ENCODE data around the gene DNM1.

Gene DNM1

DNA sequence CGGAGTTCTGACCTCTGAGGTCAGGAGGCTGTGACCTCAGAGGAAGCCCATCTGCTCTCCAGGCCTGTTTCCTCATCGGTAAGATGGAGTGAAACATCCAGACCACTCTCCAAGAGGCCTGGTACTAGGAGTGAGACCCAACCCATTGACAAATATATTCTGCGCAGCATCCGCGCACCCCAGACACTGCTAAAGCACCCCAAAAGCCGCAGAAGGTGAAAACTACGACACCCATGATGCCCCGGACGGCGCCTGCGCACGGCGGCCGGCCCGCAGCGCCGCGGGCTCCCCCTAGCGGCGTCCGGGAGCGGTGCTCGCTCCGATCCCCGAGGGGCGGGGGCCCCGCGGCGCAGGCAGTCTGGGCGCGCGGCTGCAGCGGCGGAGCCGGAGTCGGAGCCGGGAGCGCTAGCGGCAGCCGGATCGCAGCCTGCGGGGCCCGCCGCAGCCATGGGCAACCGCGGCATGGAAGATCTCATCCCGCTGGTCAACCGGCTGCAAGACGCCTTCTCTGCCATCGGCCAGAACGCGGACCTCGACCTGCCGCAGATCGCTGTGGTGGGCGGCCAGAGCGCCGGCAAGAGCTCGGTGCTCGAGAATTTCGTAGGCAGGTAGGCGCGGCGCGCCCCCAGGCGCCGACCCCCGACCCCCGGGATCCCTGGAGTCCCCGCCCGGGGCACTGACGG, at the start of gene DNM1:
DNM1 (plus strand) TSS at position 356 of the 683 bp plus-strand sequence; CDS start at position 448, 92 bp downstream.
- peaks cover 14% of the 10 kb centered on the region for H3K27me3 ChIP-seq (ENCODE audit: low read depth, low read length)
- peak within 1 kb of the TSS; percentile 55 to 73 for H3K4me3 ChIP-seq (ENCODE audit: low read depth in 1 of 2, low read length in 2 of 2)
- peaks cover 0 to 12% of the 10 kb centered on the region in 2 donors for H3K4me1 ChIP-seq (ENCODE audit: control insufficient read depth in 1 of 2, insufficient read depth in 2 of 2, low read length in 2 of 2)
- H3K36me3 ChIP-seq (ENCODE audit: control insufficient read depth in 1 of 2, insufficient read depth in 2 of 2, low read length in 2 of 2) = no peaks in the 10 kb centered on the region
- H3K9me3 ChIP-seq (ENCODE audit: control insufficient read depth in 1 of 2, low read length in 2 of 2) = no peaks in the 10 kb centered on the region
- H3K27ac ChIP-seq (ENCODE audit: low read length) = no peak within 1 kb of the TSS

DNA sequence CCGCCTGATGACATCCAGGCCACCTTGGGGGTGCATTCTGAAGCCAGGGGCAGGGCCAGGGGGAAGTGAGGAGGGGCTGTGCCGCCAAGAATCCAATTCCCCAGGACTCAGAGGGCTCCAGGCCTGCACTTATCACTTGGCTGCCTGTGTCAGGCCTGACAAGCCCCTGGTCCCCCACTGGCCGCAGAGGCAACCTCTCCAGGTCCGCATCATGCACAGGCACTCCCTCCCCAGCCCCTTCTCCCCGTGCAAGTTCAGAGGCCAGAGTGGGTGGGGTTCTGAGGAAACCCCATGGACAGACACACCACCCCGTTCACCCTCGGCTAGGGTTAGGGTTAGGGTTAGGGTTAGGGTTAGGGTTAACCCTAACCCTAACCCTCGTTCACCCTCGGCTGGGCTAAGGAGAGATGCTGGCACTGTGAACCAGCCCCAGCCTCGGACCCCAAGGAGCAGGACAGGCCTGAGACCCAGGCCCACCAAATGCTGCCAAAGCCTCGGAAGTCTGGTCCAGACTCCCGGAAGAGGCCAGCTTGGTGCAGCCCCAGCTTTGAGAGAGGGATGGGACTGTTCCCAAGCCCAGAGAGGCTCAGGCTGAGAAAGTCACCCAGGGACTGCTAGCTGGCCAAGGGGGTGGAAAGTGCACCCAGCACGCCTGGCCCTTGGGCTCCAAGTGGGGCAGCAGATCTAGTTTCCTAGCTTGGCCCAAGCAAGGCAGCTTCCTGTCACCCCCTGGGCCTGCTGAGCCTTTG, 49.1 kb upstream of the DNM1 start:
- Histone ChIP-seq H3K9me3 (ENCODE audit: control insufficient read depth in 1 of 2, low read length in 2 of 2) (no peaks in the 10 kb centered on the region), H3K4me3 (ENCODE audit: low read depth in 1 of 2, low read length in 2 of 2) (no peak overlapping the region), H3K27me3 (ENCODE audit: low read depth, low read length) (no peaks in the 10 kb centered on the region), H3K4me1 (ENCODE audit: control insufficient read depth in 1 of 2, insufficient read depth in 2 of 2, low read length in 2 of 2) (no peaks in the 10 kb centered on the region), H3K36me3 (ENCODE audit: control insufficient read depth in 1 of 2, insufficient read depth in 2 of 2, low read length in 2 of 2) (no peaks in the 10 kb centered on the region), H3K27ac (ENCODE audit: low read length) (no peak overlapping the region)

DNA sequence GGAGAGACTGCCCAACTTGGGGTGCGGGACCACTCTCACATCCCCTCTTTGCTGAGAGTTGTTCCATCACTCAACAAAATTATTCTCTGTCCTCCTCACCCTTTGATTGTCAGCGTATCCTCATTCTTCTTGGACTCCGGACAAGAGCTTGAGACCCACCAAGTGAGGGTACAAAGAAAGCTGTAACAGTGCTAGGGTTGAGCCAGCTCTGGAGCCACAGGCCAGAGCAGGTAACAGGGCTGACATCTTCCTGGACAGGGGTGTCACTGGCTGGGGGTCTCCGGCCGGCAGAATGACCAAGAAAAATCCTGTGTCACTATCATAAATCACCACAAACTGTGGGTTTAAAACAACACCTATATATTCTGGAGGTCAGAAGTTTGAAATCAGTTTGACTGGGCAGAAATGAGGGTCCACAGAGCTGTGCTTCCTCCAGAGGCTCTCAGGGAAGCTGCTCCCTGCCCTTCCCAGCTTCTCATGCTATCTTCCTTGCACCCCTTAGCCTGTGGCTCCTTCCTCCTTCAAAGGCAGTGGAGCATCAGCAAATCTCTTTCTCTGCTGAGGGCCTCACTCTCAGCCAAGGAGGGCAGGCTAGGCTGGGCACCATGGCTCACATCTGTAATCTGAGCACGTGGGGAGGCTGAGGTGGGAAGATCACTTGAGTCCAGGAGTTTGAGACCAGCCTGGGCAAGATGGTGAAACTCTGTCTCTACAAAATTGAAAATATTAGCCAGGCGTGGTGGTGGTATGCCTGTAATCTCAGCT, 47.3 kb upstream of the DNM1 start:
- Histone ChIP-seq H3K27me3 (ENCODE audit: low read depth, low read length) (no peaks in the 10 kb centered on the region), H3K36me3 (ENCODE audit: control insufficient read depth in 1 of 2, insufficient read depth in 2 of 2, low read length in 2 of 2) (no peaks in the 10 kb centered on the region), H3K27ac (ENCODE audit: low read length) (no peak overlapping the region), H3K9me3 (ENCODE audit: control insufficient read depth in 1 of 2, low read length in 2 of 2) (no peaks in the 10 kb centered on the region), H3K4me3 (ENCODE audit: low read depth in 1 of 2, low read length in 2 of 2) (no peak overlapping the region), H3K4me1 (ENCODE audit: control insufficient read depth in 1 of 2, insufficient read depth in 2 of 2, low read length in 2 of 2) (peaks cover 2 to 7% of the 10 kb centered on the region in 2 donors)

DNA sequence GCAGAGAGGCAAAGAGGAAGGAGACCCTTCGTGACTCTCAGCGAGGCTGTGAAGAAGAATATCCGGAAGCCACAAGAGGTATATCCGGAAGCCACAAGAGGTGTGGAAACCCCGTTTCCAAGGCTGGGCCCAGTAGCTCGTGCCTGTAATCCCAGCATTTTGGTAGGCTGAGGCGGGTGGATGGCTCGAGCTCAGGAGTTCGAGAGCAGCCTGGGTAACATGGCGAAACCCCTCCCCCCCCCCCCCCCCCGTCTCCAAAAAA, 43.7 kb upstream of the DNM1 start:
- peaks cover 17 to 22% of the 10 kb centered on the region in 2 donors for H3K36me3 ChIP-seq (ENCODE audit: control insufficient read depth in 1 of 2, insufficient read depth in 2 of 2, low read length in 2 of 2)
- H3K27ac ChIP-seq (ENCODE audit: low read length) = peak overlapping the region; percentile 63
- peaks cover 4 to 12% of the 10 kb centered on the region in 2 donors for H3K4me1 ChIP-seq (ENCODE audit: control insufficient read depth in 1 of 2, insufficient read depth in 2 of 2, low read length in 2 of 2)
- peak overlapping the region; percentile 60 to 77 for H3K4me3 ChIP-seq (ENCODE audit: low read depth in 1 of 2, low read length in 2 of 2)
- H3K27me3 ChIP-seq (ENCODE audit: low read depth, low read length) = no peaks in the 10 kb centered on the region
- no peaks in the 10 kb centered on the region for H3K9me3 ChIP-seq (ENCODE audit: control insufficient read depth in 1 of 2, low read length in 2 of 2)

DNA sequence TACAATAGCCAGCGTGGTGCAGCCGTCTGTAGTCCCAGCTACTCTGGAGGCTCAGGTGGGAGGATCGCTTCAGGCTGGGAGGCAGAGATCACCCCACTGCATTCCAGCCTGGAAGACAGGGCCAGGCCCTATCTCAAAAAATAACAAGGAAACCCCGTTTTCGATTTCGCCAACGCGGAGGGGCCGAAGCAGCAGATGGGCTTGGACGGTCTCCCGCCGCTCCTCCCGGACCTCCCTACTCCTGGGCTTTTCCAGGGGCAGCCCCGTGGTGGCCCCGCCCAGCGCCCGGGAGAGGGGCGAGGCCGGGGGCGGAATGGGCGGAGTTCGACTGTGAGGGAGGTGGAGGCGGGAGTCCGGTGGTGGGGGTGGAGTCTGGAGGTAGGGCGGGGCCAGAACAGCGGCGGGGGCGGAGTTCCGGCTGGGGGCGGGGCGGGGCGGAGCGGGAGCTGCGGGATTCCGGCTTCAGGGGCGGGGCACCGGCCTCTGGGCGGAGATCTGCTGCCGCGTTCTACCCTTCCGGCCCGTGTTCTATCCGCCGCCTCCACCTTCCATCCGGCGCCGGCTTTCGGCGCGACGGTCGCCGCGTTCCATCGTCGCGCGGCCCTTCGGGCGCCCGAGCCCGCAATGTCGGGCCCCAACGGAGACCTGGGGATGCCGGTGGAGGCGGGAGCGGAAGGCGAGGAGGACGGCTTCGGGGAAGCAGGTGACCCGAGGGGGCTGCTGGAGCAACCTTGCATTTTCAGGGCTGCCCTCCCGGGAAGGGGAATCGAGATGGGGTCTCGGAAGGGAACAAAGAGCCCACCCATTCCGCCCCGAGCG, 43.2 kb upstream of the DNM1 start, which contains the start of gene BBLN:
BBLN (plus strand) TSS at position 482 of the 819 bp plus-strand sequence; CDS start at position 625, 143 bp downstream.
- Histone ChIP-seq H3K27ac (ENCODE audit: low read length) (peak within 1 kb of the TSS; percentile 63), H3K9me3 (ENCODE audit: control insufficient read depth in 1 of 2, low read length in 2 of 2) (no peaks in the 10 kb centered on the region), H3K27me3 (ENCODE audit: low read depth, low read length) (no peaks in the 10 kb centered on the region), H3K4me1 (ENCODE audit: control insufficient read depth in 1 of 2, insufficient read depth in 2 of 2, low read length in 2 of 2) (peaks cover 4 to 12% of the 10 kb centered on the region in 2 donors), H3K36me3 (ENCODE audit: control insufficient read depth in 1 of 2, insufficient read depth in 2 of 2, low read length in 2 of 2) (peaks cover 17 to 26% of the 10 kb centered on the region in 2 donors), H3K4me3 (ENCODE audit: low read depth in 1 of 2, low read length in 2 of 2) (peak within 1 kb of the TSS; percentile 77)

DNA sequence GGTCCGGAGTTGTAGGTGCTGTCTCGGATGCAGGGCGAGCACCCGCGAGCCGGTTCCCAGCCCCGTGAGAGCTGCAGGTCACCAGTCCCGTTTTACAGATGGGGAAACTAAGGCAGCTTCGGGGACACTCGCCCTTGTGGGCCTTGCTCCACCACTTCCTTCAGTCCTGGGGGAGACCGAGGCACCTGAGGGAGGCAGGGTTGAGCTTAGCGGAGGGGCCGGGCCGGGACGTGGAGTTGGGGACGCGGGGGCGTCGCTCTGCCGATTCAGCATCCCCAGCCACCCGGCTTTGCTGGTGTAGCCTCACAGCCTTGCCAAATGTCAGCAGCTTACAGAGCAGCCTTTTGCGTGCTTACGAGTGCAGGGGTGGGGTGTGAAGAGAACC, 42.6 kb upstream of the DNM1 start:
- Histone ChIP-seq H3K9me3 (ENCODE audit: control insufficient read depth in 1 of 2, low read length in 2 of 2) (no peaks in the 10 kb centered on the region), H3K27me3 (ENCODE audit: low read depth, low read length) (no peaks in the 10 kb centered on the region), H3K4me3 (ENCODE audit: low read depth in 1 of 2, low read length in 2 of 2) (peak overlapping the region; percentile 77), H3K27ac (ENCODE audit: low read length) (no peak overlapping the region), H3K4me1 (ENCODE audit: control insufficient read depth in 1 of 2, insufficient read depth in 2 of 2, low read length in 2 of 2) (peaks cover 4 to 12% of the 10 kb centered on the region in 2 donors), H3K36me3 (ENCODE audit: control insufficient read depth in 1 of 2, insufficient read depth in 2 of 2, low read length in 2 of 2) (peaks cover 17 to 27% of the 10 kb centered on the region in 2 donors)

DNA sequence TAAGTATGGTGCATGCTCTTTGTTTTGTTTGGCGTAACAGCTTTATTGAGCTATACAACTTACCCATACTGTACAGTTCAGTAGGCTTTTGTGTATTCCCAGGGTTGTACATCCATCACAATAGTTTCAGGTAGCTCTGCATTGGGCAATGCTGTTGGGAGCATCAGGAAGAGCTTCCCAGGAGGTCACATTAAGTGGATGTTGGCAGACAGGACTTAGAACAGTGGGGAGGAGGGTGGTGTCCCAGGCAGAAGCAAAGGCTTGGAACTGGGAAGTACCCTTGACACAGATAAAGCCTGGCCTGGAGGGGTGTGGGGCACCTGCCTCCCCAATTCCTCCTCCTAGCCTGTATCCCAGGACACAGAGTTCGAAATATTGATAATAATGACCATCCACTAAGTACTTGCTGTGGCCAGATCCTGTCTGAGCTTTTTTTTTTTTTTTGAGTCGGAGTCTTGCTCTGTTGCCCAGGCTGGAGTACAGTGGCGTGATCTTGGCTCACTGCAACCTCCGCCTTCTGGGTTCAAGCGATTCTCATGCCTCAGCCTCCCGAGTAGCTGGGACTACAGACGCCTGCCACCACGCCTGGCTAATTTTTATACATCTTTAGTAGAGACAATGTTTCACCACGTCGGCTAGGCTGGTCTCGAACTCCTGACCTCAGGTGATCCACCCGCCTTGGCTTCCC, 41.8 kb upstream of the DNM1 start:
- no peak overlapping the region for H3K27ac ChIP-seq (ENCODE audit: low read length)
- H3K4me3 ChIP-seq (ENCODE audit: low read depth in 1 of 2, low read length in 2 of 2) = peak overlapping the region; percentile 77

DNA sequence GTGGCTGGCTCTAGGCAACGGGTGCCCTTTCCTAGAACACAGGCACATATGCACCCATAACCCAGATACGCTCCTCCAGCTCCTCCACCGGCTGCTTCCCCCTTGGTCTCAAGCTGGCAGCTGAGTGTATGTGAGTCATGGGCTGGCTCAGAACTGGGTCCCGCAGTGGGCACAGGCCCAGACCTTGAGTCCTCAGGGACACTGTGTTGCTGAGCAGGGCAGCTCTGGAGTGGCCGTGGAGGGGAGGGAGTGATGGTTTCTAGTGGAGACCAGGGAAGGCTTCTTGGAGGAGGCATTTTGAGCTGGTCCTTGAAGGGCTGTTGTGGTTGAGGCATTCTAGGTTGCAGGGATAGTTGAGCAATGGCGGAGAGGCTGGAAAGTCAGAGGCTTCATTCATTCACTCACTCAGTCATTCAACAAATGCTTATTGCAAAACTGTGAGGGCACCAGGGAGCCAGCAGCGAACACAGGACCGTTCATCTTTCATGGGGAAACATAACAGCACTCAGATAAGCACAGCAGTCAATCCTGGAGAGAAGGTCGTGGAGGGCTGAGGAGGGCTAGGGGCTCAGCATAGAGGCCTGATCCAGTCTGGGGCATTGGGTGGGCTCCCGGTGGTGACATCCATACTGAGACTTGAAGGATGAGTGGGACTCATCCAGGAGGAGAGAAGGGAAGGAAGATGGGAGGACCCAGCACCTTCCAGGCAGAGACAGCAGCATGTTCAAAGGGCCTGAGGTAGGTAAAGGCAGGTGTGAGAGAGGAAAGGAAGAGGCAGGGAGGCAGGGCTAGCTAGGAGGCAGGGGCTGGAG, 40.8 kb upstream of the DNM1 start:
- Histone ChIP-seq H3K4me3 (ENCODE audit: low read depth in 1 of 2, low read length in 2 of 2) (no peak overlapping the region), H3K27ac (ENCODE audit: low read length) (no peak overlapping the region), H3K36me3 (ENCODE audit: control insufficient read depth in 1 of 2, insufficient read depth in 2 of 2, low read length in 2 of 2) (peaks cover 26 to 45% of the 10 kb centered on the region in 2 donors), H3K4me1 (ENCODE audit: control insufficient read depth in 1 of 2, insufficient read depth in 2 of 2, low read length in 2 of 2) (peaks cover 4 to 12% of the 10 kb centered on the region in 2 donors), H3K9me3 (ENCODE audit: control insufficient read depth in 1 of 2, low read length in 2 of 2) (no peaks in the 10 kb centered on the region), H3K27me3 (ENCODE audit: low read depth, low read length) (no peaks in the 10 kb centered on the region)

More for the DNA sequence above, 41.8 kb upstream of the DNM1 start:
- H3K9me3 ChIP-seq (ENCODE audit: control insufficient read depth in 1 of 2, low read length in 2 of 2) = no peaks in the 10 kb centered on the region
- peaks cover 17 to 35% of the 10 kb centered on the region in 2 donors for H3K36me3 ChIP-seq (ENCODE audit: control insufficient read depth in 1 of 2, insufficient read depth in 2 of 2, low read length in 2 of 2)
- no peaks in the 10 kb centered on the region for H3K27me3 ChIP-seq (ENCODE audit: low read depth, low read length)
- peaks cover 4 to 12% of the 10 kb centered on the region in 2 donors for H3K4me1 ChIP-seq (ENCODE audit: control insufficient read depth in 1 of 2, insufficient read depth in 2 of 2, low read length in 2 of 2)

DNA sequence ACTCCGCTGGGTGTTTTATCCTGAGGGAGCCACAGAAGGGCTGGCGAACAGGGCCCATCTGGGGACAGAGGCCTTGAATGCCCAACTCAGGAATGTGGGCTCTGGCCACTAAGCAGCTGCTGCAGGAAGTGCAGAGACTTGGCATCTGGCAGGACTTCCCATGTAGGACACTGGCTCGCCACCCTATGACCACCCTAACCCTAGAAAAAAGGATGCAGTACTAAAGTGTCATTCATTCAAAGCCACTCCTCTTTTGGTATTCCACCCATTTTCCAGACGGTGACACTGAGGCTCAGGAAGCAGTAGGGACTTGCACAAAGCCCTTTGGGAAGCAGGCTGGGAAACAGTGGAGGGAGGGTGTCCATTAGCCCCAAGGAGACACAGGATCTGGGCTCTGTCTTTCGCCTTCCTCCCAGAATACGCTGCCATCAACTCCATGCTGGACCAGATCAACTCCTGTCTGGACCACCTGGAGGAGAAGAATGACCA, 40.1 kb upstream of the DNM1 start:
- Histone ChIP-seq H3K36me3 (ENCODE audit: control insufficient read depth in 1 of 2, insufficient read depth in 2 of 2, low read length in 2 of 2) (peaks cover 29 to 52% of the 10 kb centered on the region in 2 donors), H3K4me1 (ENCODE audit: control insufficient read depth in 1 of 2, insufficient read depth in 2 of 2, low read length in 2 of 2) (peaks cover 4 to 12% of the 10 kb centered on the region in 2 donors), H3K27me3 (ENCODE audit: low read depth, low read length) (no peaks in the 10 kb centered on the region), H3K9me3 (ENCODE audit: control insufficient read depth in 1 of 2, low read length in 2 of 2) (no peaks in the 10 kb centered on the region), H3K27ac (ENCODE audit: low read length) (no peak overlapping the region), H3K4me3 (ENCODE audit: low read depth in 1 of 2, low read length in 2 of 2) (no peak overlapping the region)

Data from muscle layer of duodenum (tissue), 2 donors.